HUDEP-2 (cell line): Measurements from ENCODE around the gene IPO9.
A peak's percentile ranks its signal among the peaks of the same experiment; 100 is the strongest.
"Not testable (repeated sequence)": the region's sequence is repeated elsewhere in the genome, so short reads cannot be mapped to it uniquely, and the experiment has no call there.

Source experiments
- DNase-seq, 76 experiments: peaks; one replicate each; lab custom pipeline; 2025; ENCODE audit not compliant: unreplicated experiment in 76 of 76; lab: John Stamatoyannopoulos, UW

IPO9 gene

DNA sequence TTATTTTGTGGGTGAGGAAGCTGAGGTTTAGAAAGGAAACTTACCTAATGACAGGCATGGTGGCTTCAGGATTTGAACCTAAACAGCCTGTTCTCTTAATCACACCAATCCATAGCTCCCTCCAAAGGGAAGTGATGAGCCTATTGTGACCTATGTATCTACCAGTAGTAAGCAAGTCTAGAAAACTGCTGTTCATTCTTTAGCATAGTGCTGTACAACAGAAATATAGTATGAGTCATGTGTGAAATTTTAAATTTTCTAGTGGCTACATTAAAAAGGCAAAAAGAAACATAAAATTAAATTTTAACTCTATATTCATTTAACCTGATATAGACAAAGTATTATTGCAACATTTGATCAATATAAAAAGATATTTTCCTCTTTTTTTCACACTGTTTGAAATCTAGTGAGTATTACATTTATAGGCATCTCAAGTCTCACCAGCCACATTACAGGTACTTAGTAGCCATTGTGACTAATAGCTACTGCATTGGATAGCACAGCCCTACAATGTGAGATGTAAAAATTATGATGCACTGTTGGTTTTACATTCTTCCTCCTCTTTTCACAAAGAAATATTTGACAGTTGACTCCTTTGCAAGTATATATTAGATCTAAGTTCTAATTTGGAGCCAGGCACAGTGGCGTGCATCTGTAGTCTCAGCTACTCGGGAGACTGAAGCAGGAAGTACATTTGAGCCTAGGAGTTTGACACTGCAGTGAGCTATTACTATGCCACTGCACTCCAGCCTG, 16.6 kb downstream of the IPO9 start:
- DNase-seq: no peak

DNA sequence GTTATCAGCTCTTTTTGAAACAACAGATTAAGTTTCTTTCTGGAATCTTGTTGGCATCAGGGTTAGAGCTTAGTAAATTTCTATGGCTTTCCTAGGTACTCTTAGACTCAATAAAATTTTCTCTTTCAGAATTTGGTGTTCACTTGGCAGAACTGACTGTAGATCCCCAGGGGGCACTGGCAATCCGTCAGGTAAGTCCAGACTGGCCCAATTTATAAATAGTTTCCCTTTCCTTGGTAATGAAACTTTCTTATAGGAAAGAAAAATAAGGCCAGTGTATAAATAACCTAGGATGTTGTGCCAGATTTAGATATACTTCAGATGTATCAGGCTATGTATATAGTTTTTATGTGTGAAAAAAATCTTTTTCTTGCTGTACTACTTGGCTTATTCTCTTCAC, 18.2 kb downstream of the IPO9 start:
- DNase-seq: no peak

DNA sequence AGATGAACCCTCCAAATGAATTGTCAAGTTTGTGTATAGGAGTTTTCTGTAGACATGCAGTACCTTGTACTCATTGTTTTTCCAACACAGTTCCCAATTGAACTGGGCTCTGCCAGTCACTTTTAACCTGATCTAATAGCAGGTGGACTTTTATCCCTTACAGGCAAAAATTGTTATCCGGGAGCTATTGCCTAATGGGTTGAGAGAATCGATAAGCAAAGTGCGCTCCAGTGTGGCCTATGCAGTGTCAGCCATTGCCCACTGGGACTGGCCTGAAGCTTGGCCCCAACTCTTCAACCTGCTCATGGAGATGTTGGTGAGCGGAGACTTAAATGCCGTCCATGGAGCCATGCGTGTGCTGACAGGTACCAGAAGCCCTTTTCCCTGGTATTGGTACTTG, 19.3 kb downstream of the IPO9 start:
- DNase-seq: no peak

DNA sequence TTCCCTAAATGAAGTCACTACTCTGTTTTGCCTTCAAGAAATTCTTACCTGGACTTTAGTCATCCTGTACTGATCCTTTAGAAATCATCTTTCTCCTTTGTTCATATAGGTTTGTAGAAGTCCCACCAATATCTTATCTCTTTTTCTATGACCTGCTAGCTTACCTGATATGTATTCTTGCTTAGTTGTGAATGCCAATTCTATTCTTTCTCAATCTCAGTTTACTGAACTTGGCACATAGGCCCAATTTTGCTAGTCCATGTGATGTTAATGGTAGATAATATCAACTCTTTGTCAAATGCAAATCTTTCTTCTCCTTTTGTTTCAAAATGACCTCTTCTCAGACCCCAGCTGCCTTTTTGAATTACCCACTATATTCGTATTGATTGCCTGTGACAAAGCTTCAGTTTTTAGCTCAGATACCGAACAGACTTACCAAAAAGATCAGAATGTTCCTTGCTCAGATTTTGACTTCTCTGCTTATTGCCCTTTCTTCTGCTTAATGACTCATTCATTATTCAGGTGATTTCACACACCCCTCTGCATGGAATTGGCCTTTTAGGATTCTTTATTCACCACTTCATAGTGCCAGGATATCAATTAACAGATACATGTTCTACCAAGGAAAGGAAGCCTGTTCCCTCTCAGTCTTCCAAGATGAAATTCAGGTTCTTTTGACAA, 20.6 kb downstream of the IPO9 start:
- DNase-seq: no peak

DNA sequence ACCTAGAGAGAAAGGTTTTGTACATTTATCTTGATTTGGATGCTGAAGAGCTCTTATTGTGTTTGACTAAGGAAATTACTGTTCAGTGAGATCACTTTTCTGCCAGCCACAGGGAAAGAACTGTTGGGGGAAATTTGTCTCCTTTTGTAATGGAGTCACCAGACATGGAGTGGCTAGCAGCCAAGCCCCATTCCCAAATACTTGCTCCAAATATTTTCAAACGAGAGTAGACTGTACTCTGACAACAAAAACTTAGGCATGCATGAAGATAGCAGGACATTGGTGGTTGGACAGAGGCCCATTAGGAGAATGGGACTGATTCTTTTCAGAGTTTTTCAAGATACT, 21.1 kb downstream of the IPO9 start:
- no peak for DNase-seq

DNA sequence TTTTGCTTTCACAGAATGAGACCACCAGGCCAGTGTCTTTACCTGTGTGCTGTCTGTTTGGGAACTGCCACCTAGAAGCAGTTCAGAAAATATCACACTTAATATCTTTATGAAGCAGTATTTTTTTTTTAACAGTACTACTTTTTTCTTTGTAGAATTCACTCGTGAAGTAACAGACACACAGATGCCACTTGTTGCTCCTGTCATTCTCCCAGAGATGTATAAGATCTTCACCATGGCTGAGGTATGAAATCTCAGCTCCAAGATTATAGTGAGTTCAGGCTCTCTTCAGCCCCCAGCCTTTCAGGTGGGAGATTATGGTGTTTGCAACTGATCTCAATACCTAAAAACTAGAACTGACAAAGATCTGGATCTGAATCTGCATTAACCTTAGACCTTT, 23.0 kb downstream of the IPO9 start:
- no peak for DNase-seq

DNA sequence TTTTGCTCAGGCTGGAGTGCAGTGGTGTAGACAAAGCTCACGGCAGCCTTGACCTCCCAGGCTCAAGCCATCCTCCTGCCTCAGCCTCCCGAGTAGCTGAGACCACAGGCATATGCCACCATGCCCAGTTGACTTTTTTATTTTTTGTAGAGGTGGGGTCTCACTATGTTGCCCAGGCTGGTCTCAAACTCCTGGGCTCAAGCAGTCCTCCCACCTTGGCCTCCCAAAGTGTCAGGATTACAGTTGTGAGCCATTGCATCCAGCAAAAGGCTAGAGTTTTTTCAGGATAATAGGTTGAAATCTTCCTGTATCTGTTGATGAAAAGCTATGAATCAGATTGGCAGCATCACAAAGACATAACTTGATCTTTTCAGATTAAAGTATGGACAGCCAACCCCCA, 27.8 kb downstream of the IPO9 start:
- not testable (repeated sequence) for DNase-seq

DNA sequence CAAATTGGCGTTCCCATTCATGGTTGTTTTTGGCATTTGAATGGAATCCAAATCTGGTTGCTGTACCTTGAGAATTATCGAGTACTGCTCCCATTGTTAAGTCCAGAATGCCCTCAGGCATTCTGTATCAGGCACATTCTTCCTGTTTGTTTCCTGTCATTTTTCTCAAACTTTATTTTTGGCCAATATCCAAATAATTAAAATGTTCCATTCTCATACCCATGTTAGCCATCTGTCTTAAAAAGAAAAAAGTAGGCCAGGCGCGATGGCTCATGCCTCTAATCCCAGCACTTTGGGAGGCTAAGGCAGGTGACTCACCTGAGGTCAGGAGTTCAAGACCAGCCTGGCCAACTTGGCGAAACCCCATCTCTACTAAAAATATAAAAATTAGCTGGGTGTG, 30.5 kb downstream of the IPO9 start:
- no peak for DNase-seq

DNA sequence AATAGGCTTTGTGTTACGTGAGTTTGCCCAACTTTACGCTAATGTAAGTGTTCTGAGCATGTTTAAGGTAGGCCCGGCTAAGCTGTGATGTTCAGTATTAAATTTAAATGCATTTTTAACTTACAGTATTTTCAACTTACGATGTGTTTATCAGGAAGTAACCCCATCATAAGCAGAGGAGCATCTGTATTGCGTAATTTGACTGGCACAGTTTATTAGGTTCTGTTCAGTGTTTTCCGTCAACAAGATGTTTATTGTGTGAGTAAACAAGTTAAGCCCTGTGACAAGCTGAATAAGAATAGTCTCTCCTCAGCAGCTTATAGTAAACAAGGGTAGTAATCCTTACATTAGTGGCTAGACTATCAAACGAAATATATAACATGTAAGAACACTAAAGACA, 32.5 kb downstream of the IPO9 start:
- no peak for DNase-seq

DNA sequence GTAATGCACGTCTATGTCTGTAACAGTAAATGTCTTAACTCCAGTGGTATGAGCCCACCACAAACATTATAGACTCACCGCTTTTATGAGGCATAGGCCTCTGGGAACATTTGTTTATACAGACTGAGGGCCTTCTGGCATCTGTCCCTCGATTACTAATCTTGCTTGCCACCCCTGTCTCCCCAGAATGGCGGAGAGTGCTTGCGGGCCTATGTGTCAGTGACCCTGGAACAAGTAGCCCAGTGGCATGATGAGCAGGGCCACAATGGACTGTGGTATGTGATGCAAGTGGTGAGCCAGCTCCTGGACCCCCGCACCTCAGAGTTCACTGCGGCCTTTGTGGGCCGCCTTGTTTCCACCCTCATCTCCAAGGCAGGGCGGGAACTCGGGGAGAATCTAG, 41.4 kb downstream of the IPO9 start:
- no peak for DNase-seq

DNA sequence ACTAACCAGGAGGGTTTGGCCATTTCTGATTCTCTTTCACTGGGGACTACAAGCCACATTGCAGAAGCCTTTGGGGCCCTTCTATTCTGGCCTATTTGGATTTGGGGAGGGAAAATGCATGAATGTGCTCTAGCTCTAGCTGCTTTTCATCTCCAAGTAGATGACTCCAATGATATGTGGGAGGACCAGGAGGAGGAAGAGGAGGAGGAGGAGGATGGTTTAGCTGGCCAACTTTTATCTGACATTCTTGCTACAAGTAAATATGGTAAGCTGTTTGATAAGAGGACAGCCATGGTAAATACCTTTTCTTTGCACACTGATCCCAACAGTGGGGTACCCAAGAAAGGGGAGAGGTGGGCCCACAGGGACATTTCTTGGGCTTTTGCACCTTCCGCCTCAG, 45.7 kb downstream of the IPO9 start:
- DNase-seq: no peak

DNA sequence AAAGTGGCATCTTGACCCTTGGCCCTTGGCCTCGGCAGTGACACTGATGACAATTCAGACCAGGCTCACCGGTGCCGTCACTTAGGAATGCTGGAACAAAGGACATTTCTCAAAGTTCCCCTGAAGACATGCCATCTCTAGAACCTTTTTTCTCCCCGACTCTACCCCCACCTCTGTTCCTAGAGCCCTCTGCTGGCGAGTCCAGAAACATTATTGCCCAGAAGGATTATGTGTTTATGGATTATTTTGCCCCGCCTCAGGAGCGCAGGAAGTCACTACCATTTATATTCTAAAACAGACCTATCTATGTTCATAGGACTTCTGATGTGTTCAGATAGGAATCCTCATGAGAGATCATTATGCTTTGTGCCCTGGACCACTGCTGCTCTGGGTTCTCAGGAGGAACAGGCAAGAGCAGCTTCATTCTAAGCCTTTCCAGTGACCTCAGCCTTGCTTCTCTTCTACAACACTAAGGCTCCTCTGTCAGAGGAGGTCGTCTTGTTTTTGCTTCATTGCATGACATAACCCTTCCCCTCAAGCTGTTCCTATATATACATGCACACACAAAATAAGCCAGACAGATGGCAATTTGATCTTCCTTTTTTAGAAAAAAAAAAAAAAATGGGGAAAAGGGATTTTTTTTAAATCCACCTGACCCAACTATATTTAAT, 47.3 kb downstream of the IPO9 start:
- peak in 1 of 76 experiments; percentile 5 for DNase-seq

DNA sequence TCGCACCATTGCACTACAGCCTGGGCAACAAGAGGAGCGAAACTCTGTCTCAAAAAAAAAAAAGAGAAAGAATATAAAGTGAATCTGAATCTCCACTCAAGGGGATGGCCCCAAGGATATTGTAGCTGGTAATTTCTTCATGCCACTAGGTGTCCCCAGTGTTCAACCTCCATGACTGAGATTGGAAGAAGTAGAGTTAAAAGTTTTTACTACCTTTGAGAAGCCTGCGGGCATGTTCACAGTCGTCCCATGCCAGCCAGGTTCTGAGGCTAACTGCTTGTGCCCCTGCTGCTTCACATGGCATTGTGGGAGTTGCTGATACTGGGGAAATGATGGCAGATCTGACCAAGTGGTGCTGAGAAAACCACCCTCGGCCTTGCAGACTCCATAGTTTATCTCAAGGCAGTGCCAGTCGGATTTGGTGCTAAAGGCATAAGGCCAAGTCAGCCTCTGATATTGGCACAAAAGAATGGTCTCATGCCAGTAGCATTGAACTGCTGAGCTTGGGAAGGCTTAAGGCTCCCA, 49.0 kb downstream of the IPO9 start:
- peak in 13 of 76 experiments; percentile 11 to 34 (median 22) for DNase-seq

DNA sequence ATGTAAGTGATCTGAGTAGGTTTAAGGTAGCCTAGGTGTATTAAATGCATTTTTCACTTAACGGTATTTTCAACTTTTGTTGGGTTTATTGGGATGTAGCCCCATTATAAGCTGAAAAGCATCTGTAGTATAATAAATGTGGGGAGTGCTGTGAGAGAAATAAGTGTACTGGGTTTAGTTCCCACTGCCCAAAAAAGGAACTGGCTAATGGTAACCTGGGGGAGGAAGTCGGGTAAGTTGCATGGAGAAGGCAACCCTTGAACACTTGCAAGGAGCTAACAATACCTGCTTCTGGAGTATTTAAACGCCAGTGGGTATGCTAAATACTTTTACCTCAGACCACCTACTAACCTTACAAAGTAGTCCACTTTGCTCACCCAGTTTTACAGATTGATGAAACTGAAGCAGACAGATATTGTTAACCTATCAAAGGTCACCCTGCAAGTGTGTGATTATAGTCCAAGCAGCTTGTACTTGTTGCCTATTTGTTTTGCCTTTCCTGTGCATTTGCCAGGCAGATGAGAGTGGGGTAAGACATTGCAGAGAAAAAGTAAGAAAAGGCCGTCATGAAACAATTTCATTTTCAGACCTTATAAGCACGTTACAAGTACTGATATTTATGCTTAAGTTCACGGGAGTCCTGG, 52.1 kb downstream of the IPO9 start:
- DNase-seq: no peak

DNA sequence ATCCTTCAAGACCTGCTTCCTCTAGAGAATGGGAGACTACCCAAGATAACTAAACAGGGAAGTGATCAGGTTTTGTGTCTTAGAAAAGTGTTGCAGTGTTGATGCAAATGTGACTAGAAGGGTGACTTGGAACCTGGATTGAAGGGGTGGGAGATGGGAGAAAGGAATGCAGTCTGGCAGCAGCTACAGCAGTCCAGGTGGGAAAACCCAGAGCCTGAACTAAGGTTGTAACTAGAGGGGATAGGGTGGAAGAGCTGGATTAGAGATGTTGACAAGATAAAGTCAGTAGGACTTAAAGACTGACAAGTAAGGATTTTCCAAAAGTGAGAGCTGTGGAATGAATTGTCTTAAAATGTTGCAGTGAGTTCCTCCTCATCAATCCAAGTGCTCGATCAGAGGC, 52.7 kb downstream of the IPO9 start:
- no peak for DNase-seq

DNA sequence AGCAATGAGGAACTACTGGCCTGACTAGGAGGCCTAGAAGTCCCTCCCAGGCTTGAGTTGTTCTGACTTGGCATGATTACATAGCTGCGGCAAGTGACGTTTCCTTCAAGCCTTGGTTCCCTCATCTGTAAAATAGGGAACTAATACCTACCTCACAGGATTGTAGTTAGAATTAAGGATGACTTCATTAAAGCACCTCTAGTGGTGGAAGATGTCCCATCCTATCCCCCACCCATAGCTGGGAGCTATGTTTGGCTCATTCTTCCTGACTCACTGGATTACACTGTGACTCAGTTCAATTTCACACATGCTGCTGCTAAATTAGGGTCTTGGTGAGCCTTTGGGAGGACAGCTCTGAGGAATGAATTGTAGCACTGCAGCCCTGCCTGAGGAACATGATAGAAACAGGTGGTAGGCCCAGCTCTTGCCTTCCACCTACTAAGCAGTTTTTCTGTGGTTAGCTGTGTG, 53.7 kb downstream of the IPO9 start:
- no peak for DNase-seq

DNA sequence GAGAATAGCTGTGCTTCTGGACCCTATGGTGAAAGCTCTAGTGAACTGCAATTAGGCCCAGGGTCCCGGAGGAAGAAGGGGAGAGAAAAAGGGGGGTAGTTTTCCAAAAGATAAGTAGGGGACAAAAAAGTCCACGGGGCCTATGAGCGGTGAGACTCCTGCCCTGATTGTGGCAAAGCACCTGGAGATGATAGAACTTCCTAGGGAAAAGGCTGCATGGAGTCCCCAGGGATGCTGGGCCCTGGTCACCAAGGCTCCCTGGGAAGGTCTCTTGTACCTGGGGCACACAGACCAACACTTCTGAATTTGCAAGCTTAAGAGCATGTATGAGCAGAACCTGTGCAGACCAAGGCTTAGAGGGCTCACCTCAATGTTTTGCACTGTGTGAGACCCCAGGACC, 54.3 kb downstream of the IPO9 start:
- DNase-seq: no peak

DNA sequence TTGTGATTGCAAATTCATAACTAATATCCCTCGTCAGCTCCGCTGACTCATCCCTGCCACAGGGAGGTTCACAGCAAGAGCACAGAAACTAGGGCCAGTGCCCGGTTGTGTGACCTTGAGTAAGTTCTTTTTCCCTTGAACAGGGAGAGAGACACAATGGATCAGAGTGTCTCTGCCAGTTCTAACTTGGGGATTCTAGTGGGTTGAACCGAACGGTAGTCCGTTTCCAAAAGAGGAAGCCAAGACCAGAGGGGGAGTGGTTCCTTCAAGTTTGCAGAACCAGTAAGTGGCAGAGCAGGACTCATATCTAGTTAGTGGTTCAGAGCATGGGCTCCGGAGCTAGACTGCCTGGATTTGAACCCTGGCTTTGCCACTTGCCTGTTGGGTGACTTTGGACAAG, 54.8 kb downstream of the IPO9 start:
- peak in 29 of 76 experiments; percentile 7 to 59 (median 23) for DNase-seq

DNA sequence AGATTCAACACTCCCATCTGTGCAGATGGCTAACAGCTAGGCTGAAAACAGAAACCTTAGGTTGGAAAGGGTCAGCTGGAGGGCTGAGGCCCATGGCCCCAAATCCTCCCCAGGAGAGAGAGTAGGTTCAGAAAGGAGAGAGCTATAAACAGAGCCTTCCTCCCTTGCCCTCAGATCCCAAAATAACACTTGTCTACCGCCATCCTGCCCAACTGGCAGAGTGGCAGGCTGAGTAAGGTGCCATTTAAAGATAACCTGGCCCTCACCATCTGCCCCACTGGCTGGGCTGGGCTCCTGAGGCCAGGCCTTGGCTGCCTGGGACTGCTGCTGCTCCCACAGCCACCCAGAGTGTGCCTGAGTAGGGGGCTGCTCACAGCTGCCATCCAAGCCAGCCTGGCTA, 55.5 kb downstream of the IPO9 start:
- peak in 20 of 76 experiments; percentile 2 to 37 (median 19) for DNase-seq

DNA sequence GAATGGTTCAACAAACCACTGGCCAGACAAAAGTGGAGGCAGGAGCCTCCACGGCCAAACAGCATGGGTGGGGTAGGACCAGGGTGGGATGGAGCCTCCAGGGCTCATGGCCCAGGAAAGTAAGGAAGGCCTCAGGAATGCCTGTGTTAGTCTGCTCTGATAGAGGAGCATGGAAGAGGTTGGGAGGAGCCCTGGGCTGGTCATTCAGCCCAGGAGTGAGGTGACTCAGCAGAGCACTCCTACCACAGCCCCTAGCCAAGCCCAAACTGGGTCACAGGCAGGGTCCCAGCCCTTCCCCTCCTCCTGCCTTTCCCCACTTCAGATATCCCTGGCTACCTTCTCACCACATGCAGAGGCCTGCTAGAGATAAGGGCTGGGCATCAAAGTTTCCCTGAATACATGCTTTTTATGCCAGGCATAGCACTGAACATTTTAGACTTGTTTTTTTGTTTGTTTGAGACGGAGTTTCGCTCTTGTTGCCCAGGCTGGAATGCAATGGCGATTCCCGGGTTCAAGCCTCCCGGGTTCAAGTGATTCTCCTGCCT, 56.6 kb downstream of the IPO9 start:
- DNase-seq: peak in 44 of 76 experiments; percentile 5 to 64 (median 27)
